ENCODE results near the gene C1QTNF6.
"Not testable (repeated sequence)": the region's sequence is repeated elsewhere in the genome, so short reads cannot be mapped to it uniquely, and the experiment has no call there.

C1QTNF6 gene

GRCh38 chr22:37206841-37207821, 19.1 kb upstream of the C1QTNF6 start:
- DNase-seq (ENCODE audit: low read depth, low spot score) = no peak

DNA sequence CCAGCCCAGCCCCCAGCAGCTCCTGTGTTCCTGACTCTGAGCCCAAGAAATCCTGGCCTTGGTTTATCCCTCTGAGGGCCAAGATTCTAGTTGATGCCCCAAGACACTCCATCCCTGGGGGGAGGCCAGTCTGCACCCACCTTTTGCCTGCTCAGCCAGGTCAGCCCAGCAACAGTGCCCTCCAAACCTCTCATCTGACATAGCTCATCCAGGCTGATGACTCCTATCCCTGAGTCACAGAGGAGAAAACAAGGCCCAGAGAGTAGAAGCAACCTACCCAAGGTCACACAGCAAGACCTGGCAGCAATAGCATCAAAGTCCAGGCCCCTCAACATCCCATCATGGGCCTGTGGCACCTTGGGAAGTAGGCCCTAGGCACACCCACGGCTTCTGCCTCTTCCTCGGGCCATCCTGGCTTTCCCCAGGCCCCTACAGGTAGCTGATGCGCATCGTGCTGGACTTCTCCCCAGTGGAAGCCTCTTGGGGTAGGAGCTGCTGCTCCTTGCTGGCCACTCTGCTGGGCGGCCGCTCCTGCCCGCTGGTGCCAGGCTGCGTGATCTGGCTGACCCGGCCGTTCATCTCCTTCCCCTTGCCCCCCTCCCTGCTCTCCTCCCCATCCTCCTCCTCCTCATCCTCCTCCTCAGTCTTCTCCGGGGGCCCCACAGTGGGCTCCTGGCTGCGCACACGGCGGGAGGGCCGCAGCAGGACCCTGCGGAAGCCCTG, 18.2 kb upstream of the C1QTNF6 start:
- no peak for DNase-seq (ENCODE audit: low read depth, low spot score)

DNA sequence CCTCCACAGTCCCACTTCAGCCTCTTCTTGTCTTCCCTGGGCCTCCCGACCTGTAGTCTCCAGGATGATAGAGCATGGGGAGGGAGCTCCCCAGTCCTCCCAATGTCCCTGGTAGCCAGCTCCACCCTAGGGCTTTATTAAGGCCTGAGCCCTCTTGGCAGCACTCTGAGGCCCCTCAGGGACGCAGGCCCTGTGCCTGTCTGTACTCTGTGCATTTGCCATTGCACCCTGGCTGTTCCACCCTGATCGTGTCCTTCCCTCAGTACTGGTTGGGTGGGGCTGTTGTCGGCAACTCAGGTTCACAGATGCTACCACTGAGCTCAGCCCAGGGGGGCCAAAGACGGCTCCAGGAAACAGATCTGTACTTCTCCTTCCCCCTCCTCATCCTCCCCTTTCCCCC, 17.0 kb upstream of the C1QTNF6 start:
- no peak for DNase-seq (ENCODE audit: low read depth, low spot score)

DNA sequence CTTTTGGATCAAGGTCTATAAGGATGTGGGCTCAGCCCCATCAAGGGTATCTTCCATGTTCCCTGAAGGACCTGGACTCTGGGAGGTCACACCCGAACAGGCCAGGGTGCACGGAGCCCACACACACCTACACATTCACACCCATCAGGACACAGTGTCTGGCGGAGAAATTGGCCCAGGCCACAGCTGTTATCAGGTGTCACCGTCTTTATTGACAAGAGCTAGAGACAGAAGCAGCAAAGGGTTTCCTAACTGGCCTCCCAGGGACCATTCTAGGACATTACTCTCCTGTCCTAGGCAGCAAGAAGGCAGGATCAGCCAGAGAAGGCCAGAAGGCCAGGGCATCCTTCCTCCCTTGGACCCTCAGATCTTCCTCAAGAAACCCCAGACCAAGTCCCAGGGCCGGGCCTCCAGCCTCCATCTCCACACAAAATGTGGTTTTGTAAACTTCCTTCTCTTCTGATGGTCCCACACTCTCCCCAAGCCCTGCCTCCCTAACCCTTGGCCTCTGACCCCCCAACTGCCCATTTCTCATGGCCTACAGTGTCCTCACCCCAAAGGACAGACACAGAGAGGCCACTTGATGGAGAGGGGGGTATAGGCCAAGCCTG, 16.1 kb upstream of the C1QTNF6 start:
- no peak for DNase-seq (ENCODE audit: low read depth, low spot score)

GRCh38 chr22:37203354-37204044, 15.5 kb upstream of the C1QTNF6 start:
- no peak for DNase-seq (ENCODE audit: low read depth, low spot score)

DNA sequence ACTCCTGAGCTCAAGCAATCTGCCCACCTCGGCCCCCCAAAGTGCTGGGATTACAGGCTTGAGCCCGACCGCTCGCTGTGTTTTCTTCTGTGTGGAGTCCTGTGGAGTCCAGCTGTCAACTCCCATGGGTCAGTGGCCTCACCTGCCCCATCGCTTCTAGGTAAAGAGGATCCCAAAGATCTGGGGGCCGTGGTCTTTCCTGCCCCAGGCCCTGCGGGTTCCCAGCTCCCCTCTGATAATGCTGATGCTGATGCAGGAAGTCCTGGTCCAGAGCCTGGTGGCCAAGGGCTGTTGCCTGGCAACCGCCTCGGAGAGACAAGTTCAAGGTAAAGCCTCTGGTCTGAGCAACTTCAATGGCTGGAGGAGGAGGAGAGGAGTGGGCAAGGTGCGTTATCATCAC, 14.7 kb upstream of the C1QTNF6 start:
- no peak for DNase-seq (ENCODE audit: low read depth, low spot score)

GRCh38 chr22:37202001-37202555, 14.0 kb upstream of the C1QTNF6 start:
- DNase-seq (ENCODE audit: low read depth, low spot score) = no peak

- DNase-seq (ENCODE audit: low read depth, low spot score) = not testable (repeated sequence)
Observed at GRCh38 chr22:37201443-37201820, 13.4 kb upstream of the C1QTNF6 start.

DNA sequence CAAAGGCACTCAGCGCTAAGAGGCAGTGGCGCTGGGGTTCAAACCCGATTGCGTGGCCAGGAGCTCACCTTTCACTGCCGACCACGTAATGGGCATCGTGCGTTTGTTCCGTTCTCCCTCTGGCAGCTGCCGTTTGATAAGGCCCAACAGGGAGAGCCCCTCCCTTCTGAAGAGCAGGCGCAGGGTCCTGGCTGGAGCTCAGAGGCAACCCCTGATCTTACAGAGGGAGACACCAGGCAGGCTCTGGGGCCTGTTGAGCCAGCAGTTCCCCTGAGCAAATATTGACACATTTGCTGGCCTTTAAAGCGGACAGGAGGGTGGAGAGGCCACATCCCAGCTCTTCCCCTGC, 11.7 kb upstream of the C1QTNF6 start:
- DNase-seq (ENCODE audit: low read depth, low spot score) = no peak

DNA sequence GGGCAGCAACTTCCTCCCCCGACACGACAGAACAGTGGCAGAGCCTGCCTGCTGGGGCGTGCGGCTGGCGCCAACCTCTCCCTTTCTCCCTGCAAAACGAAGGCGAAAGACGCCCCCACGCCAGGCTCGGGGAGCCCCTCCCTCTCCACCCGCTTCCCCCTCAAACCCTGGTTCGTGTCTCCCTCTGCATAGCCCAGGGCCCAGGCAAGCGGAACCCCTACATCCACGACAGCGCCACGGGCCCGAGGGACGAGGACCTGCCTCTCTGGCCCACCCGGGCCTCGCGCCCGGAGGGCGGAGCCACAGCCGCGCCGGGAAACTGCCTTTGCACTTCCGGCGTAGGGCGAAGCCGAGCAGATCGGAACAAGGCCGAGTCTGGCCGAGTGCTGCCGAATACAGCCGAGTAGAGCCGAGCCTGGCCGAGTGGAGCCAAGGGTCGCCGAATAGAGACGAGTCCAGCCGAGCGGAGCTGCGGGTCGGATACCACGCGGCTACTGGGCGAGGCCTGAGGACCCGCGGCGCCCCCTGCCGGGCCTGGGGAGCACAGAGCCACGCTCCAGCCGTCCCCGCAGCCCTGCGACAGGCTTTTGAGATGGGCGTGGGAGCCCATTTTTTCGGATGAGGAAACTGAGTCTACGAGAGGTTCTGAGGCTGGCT, 11.2 kb upstream of the C1QTNF6 start:
- DNase-seq (ENCODE audit: low read depth, low spot score) = peak; percentile 98

GRCh38 chr22:37198258-37199102, 10.4 kb upstream of the C1QTNF6 start:
- DNase-seq (ENCODE audit: low read depth, low spot score) = peak; percentile 79

DNA sequence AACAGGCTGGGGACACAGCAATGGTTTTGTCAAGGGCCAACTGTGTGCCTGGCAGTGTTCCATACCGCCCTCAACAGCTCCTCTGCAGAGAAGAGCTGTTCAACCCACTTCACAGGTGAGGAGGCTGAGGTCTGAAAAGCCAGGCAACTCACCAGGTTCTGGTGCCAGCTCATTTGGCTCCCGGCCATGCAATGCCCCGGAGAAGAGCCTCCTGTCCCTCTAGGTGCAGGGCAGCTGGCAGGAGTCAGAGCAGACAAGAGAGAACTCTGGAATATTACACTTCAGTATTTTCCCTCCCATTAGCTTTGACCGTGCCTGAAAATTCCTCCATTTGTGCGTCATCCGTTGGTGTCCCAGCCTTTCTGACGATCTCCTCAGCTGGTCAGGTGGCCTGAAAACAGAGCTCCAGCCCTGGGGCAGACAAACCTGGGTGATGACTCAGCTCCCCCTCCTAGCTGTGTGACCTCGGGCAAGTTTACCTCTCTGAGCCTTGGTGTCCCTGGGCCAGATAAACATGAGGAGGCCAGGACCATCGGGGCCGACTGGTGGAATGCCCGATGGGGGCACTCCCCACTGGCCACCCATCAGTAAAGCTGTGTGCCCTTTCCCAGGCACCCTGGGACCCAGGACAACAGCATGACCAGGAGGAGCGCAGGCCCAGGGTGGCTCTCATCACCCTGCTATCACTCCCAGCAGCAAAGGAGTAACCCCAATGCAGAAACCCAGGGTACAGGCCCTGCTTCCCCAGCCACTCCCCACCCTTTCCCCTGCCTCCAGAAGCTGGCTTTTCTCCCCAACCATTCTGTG, 9.6 kb upstream of the C1QTNF6 start:
- no peak for DNase-seq (ENCODE audit: low read depth, low spot score)

- DNase-seq (ENCODE audit: low read depth, low spot score) = no peak
Observed at GRCh38 chr22:37196539-37197450, 8.7 kb upstream of the C1QTNF6 start.

DNA sequence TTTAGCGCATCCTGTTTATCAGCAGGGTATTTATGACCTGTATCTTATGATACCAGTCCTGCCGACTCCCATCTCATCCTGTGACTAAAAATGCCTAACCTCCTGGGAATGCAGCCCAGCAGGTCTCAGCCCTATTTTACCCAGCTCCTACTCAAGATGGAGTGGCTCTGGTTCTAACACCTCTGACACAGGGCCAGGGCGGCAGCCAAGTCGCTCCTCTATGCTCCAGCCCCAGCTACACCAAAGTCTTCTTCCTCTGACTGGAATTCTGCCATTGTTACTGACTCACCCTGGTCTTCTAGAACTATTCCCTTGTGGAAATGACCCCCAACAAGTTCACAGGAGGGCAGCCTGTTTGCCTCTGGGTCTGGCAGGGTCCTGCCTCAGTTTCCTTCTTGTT, 7.9 kb upstream of the C1QTNF6 start:
- no peak for DNase-seq (ENCODE audit: low read depth, low spot score)

DNA sequence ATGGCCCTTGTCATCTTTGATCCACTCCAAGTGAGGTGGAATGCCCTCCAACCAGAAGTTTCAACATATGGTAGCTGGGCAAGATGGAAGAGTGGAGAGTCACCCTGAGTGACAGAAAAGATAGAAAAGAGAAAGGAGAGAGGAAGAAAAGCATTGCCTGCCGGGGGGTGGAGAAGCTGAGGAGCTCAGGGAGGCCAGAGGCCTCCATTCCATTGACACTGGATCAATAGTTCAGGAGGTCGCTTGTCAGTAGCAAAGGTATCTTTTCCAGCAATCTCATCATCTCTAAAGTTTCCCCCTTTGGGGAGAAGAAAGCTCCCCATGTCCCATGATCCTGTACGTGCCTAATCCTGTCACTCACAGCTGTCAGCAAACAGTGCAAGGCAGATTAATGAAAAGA, 6.7 kb upstream of the C1QTNF6 start:
- no peak for DNase-seq (ENCODE audit: low read depth, low spot score)

DNA sequence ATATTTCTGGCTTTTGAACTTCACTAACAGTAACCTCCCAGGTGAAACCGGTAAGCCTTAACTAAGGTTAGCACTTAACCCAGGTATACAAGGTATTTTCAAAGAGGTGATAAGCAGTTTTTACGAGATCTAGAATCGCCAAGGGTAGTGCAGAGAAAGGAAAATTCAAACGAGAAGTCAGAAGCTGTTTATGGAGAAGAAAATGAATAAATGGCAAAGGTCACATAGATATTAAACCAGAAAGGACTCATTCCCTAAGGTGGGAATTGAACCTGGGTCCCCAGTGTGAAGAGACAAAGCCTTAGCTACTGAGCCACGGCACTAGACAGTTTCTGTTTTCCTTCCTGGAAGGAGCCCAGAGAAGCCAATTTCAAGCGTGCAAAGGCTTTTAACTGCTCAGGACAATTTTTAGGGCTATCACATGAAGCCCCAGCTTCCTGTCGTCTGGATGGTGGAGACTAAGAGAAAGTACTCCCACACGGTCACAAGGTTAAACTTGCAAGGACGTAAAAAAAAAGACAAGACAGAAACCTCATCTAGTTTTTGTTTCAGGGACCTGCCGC, 5.7 kb upstream of the C1QTNF6 start:
- DNase-seq (ENCODE audit: low read depth, low spot score) = no peak

- no peak for DNase-seq (ENCODE audit: low read depth, low spot score)
Observed at GRCh38 chr22:37192741-37193140, 4.7 kb upstream of the C1QTNF6 start.

DNA sequence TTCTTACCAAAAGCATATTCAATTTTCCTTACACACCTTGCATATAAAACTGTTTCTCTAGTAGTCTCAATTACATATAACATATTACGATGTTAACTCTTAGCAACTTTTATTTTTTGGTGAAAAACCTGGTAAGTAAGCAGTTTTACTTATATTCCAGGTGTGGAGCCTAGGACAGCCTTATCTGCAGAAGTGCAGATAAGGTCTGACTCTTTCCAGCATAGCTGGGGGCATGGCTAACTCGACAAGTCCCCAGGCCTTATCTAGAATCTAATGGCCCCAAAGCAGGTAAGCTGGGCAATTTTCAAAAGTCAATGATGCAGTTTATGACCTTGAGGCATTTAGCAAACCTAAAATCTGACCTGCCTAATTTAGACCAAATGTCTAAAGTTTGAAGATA, 4.2 kb upstream of the C1QTNF6 start:
- DNase-seq (ENCODE audit: low read depth, low spot score) = no peak
